CD4-positive, CD25-positive, alpha-beta regulatory T cell (primary cell): ENCODE data around the gene MEMO1. TPM values are rescaled to one million over a fixed set of nuclear protein-coding genes. Genes with fewer than 3 reads are reported as not detected.

Source experiments
- polyA plus RNA-seq, 4 donors: library from polyadenylated mRNA; unstranded; fragments of 300-500 nt; fragmentation: Illumina TruSeq; gene quantifications; one replicate each; pipeline ENCODE4 v1.2.3, GENCODE V29; 2021
- total RNA-seq: library from RNA; stranded (reverse); gene quantifications from one replicate; pipeline ENCODE4 v1.2.3, GENCODE V29; 2022

The MEMO1 gene
- total and polyA plus RNA-seq, 5 donors from 2014 or later = 26.2 to 54.2 (median 41.6) TPM

Other genes starting within 250 kb of the MEMO1 start
- 39.4 TPM for gene DPY30, start 28.8 kb upstream of the MEMO1 start, total RNA-seq
- 100 to 1,000 TPM; 202 to 240 (median 210) TPM for gene DPY30, start 28.8 kb upstream of the MEMO1 start, polyA plus RNA-seq
- 20.2 TPM for gene SPAST, start 52.5 kb upstream of the MEMO1 start, total RNA-seq
- 10 to 100 TPM; 14.2 to 18.6 (median 15.8) TPM for gene SPAST, start 52.5 kb upstream of the MEMO1 start, polyA plus RNA-seq
- gene SLC30A6, start 154.9 kb upstream of the MEMO1 start, total RNA-seq = 9.3 TPM
- gene SLC30A6, start 154.9 kb upstream of the MEMO1 start, polyA plus RNA-seq = 10 to 100 TPM; 15.5 to 17.8 (median 16.9) TPM